Type B pancreatic cell (in vitro differentiated cells): ENCODE measurements around the gene GET3. TPM values are rescaled to one million over a fixed set of nuclear protein-coding genes. Genes with fewer than 3 reads are reported as not detected.

Experiments used
- DNase-seq: peaks from one replicate; pipeline ENCODE4 v3.0.0; 2021; ENCODE audit warnings: mixed read lengths; ENCODE audit not compliant: unreplicated experiment; ENCODE audit errors: extremely low spot score
- H3K27ac Mint-ChIP-seq: 2 replicates; pipeline ENCODE4 v1.8.0; 2021; ENCODE audit warnings: mild to moderate bottlenecking, mixed read lengths
- H3K27me3 Mint-ChIP-seq: 2 replicates; pipeline ENCODE4 v1.8.0; 2021; ENCODE audit warnings: mixed read lengths
- H3K36me3 Mint-ChIP-seq: 2 replicates; pipeline ENCODE4 v1.8.0; 2021; ENCODE audit warnings: mixed read lengths
- H3K4me1 Mint-ChIP-seq: one replicate; pipeline ENCODE4 v1.8.0; 2021; ENCODE audit warnings: mixed read lengths; ENCODE audit not compliant: unreplicated experiment
- H3K4me3 Mint-ChIP-seq: 2 replicates; pipeline ENCODE4 v1.8.0; 2021; ENCODE audit warnings: mild to moderate bottlenecking, mixed read lengths
- H3K9me3 Mint-ChIP-seq: 2 replicates; pipeline ENCODE4 v1.8.0; 2021; ENCODE audit warnings: mixed read lengths
- total RNA-seq: library from RNA; stranded (reverse); gene quantifications from 2 replicates; pipeline ENCODE4 v1.2.1, GENCODE V29; 2021; ENCODE audit warnings: low replicate concordance
- TF ChIP-seq, protein P1 (sequence below): fragments of 200-600 bp; sonication (generic); conservative IDR thresholded peaks from 2 replicates; pipeline ENCODE4 v1.5.0; 2021; ENCODE audit warnings: antibody characterized with exemption, mild to moderate bottlenecking

GET3 gene
- total RNA-seq, 1 donor from 2014 or later = 59.6 TPM

DNA sequence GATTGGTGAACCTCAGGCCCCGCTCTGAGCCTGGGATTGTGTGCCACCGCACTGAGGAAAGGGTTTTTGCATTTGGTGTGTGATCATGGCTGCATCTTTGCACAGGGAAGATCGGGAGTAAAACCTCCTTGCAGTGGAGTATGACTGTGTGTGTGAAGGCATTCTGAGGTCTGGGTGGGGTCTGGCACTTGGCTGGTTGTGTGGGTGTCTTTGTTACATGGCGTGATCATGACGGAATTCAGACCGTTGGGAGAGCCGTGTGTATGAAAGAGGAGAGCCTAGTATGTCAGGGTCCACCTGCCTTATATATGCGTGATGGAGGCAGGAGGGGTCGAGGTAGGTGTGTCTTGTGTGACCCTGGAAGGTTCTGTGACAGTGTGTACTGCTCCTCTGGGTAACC lies 13.6 kb downstream of the GET3 start:
- Mint-ChIP-seq H3K4me3 (no peak overlapping the region), H3K27me3 (peaks cover 46% of the 10 kb centered on the region)

DNA sequence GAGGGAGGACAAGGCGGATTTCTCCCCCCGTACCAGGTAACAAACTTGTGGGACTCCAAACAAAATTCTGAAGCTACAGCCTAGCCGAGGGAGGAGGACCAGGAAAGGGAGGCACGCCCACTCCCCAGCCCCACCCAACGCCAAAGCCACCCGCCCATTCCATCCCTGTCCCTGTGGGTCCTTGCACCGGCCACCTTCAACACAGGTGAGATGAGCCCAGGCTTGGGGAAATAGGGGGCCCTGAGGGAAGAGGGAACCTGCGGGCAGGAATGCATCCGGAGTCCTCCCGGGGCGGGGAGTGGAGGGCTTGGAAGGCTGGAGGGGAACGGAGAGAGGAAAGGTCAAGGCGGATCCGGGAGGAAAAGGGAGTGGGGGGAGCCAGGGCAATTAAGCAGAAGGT lies 14.3 kb downstream of the GET3 start, which contains the start of gene BEST2:
TSS of gene BEST2 (plus strand) at position 157 of the 400 bp plus-strand sequence. CDS start 802 bp downstream, outside the sequence.
- Mint-ChIP-seq H3K4me3 (no peak within 1 kb of the TSS), H3K27ac (no peak within 1 kb of the TSS), H3K36me3 (peaks cover 12% of the 10 kb centered on the region), H3K9me3 (no peaks in the 10 kb centered on the region), H3K4me1 (no peaks in the 10 kb centered on the region), H3K27me3 (peaks cover 49% of the 10 kb centered on the region)
- no peak for DNase-seq
- TF ChIP-seq, protein P1, sequence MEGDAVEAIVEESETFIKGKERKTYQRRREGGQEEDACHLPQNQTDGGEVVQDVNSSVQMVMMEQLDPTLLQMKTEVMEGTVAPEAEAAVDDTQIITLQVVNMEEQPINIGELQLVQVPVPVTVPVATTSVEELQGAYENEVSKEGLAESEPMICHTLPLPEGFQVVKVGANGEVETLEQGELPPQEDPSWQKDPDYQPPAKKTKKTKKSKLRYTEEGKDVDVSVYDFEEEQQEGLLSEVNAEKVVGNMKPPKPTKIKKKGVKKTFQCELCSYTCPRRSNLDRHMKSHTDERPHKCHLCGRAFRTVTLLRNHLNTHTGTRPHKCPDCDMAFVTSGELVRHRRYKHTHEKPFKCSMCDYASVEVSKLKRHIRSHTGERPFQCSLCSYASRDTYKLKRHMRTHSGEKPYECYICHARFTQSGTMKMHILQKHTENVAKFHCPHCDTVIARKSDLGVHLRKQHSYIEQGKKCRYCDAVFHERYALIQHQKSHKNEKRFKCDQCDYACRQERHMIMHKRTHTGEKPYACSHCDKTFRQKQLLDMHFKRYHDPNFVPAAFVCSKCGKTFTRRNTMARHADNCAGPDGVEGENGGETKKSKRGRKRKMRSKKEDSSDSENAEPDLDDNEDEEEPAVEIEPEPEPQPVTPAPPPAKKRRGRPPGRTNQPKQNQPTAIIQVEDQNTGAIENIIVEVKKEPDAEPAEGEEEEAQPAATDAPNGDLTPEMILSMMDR = no peak

More for the DNA sequence above, 13.6 kb downstream of the GET3 start:
- no peaks in the 10 kb centered on the region for H3K4me1 Mint-ChIP-seq
- H3K27ac Mint-ChIP-seq = no peak overlapping the region
- no peaks in the 10 kb centered on the region for H3K9me3 Mint-ChIP-seq
- DNase-seq = no peak
- H3K36me3 Mint-ChIP-seq = peaks cover 13% of the 10 kb centered on the region
- TF ChIP-seq, protein P1 = no peak

DNA sequence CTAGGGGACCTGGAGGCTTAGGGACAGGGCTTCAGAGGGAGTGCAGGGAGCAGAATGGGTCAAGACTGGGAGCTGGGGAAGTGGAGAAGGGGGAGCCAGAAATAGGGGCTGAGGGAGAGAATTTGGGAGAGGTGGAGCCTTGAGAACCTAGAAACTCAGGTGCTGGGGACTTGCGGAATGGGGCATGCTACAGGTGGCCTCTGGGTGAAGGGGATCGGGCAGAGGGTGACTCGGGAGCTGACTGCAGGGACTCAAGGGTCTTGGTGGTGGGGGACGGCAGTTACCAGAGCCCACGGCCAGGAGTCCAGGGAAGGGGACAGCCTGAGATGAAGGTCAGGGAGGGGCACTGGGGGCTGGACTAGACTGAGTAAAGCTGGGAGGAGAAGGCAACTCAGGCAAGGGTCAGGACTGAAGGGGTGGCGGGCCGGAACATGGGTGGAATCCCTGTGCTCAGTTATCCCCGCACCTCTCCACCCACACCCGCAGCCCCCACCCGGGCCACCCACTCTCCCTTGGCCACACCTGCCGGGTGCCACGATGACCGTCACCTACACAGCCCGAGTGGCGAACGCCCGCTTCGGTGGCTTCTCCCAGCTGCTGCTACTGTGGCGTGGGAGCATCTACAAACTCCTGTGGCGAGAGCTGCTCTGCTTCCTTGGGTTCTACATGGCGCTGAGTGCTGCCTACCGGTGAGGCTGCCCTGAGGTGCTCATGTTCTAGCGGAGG lies 14.9 kb downstream of the GET3 start:
- no peak overlapping the region for H3K27ac Mint-ChIP-seq
- H3K4me3 Mint-ChIP-seq = no peak overlapping the region
- TF ChIP-seq, protein P1 = no peak
- H3K27me3 Mint-ChIP-seq = peaks cover 49% of the 10 kb centered on the region
- peaks cover 12% of the 10 kb centered on the region for H3K36me3 Mint-ChIP-seq
- no peaks in the 10 kb centered on the region for H3K9me3 Mint-ChIP-seq
- DNase-seq = no peak
- no peaks in the 10 kb centered on the region for H3K4me1 Mint-ChIP-seq

DNA sequence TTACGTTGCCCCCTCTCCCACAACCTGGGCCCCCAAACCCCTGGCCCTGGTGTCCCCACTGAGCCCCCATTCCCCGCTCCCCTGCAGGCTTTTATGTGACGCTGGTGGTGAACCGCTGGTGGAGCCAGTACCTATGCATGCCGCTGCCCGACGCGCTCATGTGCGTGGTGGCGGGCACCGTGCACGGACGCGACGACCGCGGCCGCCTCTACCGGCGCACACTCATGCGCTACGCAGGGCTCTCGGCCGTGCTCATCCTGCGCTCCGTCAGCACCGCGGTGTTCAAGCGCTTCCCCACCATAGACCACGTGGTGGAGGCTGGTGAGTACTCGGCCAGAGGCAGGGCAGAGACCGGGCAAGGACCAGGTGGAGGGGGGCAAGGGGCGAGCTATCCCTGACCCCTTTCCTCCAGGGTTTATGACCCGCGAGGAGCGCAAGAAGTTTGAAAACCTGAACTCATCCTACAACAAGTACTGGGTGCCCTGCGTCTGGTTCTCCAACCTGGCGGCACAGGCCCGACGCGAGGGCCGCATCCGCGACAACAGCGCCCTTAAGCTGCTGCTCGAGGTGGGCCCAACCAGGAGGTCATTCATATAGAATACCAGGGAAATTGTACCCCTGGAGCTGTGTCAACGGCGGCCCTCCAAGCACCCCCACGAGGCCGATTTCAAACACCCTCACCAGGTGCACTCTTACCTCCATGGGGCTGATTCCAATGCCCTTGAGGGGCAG lies 17.3 kb downstream of the GET3 start:
- Mint-ChIP-seq H3K36me3 (no peaks in the 10 kb centered on the region), H3K9me3 (no peaks in the 10 kb centered on the region), H3K4me1 (no peaks in the 10 kb centered on the region), H3K4me3 (no peak overlapping the region), H3K27me3 (peaks cover 39% of the 10 kb centered on the region), H3K27ac (no peak overlapping the region)
- DNase-seq = no peak
- TF ChIP-seq, protein P1 = no peak

DNA sequence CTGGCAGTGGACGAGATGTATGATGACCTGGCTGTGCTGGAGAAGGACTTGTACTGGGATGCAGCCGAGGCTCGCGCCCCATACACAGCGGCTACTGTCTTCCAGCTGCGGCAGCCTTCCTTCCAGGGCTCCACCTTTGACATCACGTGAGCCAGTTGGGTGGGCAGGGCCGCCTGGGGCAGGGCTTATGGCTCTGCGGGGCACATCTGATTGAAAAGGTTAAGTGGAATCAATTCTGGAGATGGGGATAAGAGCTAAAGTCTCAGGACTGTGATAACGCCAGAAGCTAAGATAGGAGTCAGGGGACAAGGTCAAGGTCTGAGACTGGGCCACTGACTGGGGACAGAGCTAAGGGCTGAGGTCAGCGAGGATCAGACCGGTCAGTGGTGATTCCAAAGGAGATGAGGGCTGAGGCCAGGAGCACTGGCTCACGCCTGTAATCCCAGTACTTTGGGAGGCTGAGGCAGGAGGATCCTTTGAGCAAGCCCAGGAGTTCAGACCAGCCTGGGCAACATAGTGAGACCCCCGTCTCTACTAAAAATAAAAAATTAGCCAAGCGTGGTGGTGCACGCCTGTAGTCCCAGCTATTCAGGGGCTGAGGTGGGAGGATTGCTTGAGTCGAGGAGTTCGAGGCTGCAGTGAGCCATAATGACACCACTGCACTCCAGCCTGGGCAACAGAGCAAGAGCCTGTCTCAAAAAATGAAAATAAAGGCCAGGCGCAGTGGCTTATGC lies 19.0 kb downstream of the GET3 start:
- H3K4me1 Mint-ChIP-seq = peaks cover 4% of the 10 kb centered on the region
- peaks cover 24% of the 10 kb centered on the region for H3K27me3 Mint-ChIP-seq
- H3K4me3 Mint-ChIP-seq = no peak overlapping the region
- no peak for DNase-seq
- H3K27ac Mint-ChIP-seq = no peak overlapping the region
- peaks cover 4% of the 10 kb centered on the region for H3K36me3 Mint-ChIP-seq
- no peaks in the 10 kb centered on the region for H3K9me3 Mint-ChIP-seq
- TF ChIP-seq, protein P1 = no peak
